Measurements from ENCODE around the gene KCNMA1. TPM values are rescaled to one million over a fixed set of nuclear protein-coding genes. Genes with fewer than 3 reads are reported as not detected.

KCNMA1 gene
- total and polyA plus RNA-seq, 10 of the 15 experiments (the other 5 are each of a cell fraction or from before 2014, with no cell fraction given), result 8.5 to 77.0 (median 21.3) TPM

DNA sequence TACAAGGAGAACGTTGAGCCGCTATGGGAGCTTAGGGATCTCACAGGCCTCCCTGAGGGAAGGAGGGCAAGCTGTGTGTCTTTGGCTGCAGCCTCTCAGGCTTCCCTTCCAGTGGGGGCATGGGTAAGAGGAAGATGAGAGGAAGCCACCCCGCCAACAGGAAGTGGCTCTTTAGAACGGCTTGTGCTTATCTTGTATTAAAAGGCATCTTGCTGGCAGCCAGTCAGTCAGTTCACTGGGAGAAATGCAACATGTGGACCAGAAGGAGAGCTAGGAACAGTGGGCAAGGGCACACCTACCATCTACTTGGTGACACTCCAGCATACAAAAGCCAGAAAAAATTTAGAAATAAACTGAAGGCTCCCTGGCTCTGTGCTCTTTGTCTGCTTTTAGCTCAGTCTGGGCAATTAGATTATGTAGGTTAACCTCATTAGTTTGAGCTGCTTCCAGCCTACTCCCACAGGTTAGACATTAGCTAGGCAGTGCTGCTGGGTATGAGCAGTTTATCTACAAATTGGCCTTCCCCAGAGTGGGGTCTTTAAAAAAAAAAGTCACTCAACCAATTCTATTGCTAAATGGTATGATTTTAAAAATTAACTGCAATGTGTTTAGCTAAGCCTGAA, 595.9 kb downstream of the KCNMA1 start:
- H3K27ac ChIP-seq (ENCODE audit: control insufficient read depth, insufficient read depth), result no peak overlapping the region
- ChIA-PET RAD21 (ENCODE audit: unreplicated experiment) (no interaction called here), CTCF (interaction anchor here (0.7 to 1.4 kb wide), 2 partner anchors 12 to 448 kb away, joined by 3 to 8 read pairs; no protein-coding TSS in a partner anchor)

GRCh38 chr10:77038407-77038806, 599.2 kb downstream of the KCNMA1 start:
- intact Hi-C loops (cut with micrococcal nuclease; ENCODE audit: unreplicated experiment) (no loop called here), in situ Hi-C loops (cut with MboI) (no loop called here)
- DNase-seq (ENCODE audit: low read depth, low spot score) (no peak), FAIRE-seq (no peak), ATAC-seq (no peak)
- H3K36me3 ChIP-seq (ENCODE audit: control insufficient read depth in 2 of 2, insufficient read depth in 2 of 2, low read length in 1 of 2), result no peaks in the 10 kb centered on the region
- 26% methylated on average over 4 of the region's 4 CpGs for WGBS (ENCODE audit: insufficient coverage, insufficient replicate concordance, low lambda C conversion rate, missing lambda C conversion rate)
- BruUV-seq (replicated peaks), result no TSS peak
- no peaks in the 10 kb centered on the region for H3K4me1 ChIP-seq (ENCODE audit: control insufficient read depth, insufficient read depth, low read length)
- H3K27me3 ChIP-seq (replicated peaks in 1 of 2; ENCODE audit: control insufficient read depth in 2 of 2, insufficient read depth in 2 of 2, low read length in 1 of 2), result no peaks in the 10 kb centered on the region
- RAD21 ChIA-PET (ENCODE audit: unreplicated experiment), result interaction anchor here (0.9 to 1.4 kb wide), 2 partner anchors 29 to 31 kb away, joined by 3 to 4 read pairs; no protein-coding TSS in a partner anchor
- CTCF ChIA-PET, result interaction anchor here (0.6 to 3.7 kb wide), 8 partner anchors 9 to 161 kb away, joined by 3 to 34 read pairs (median 3); no protein-coding TSS in a partner anchor
- no peak overlapping the region for H3K27ac ChIP-seq (ENCODE audit: control insufficient read depth, insufficient read depth)
- H3K9me3 ChIP-seq (replicated peaks; ENCODE audit: control insufficient read depth, insufficient read depth, low read length), result no peaks in the 10 kb centered on the region
- POLR2A ChIA-PET, result no interaction called here
- H3K79me2 ChIP-seq (ENCODE audit: control insufficient read depth, insufficient read depth, low read length), result no peaks in the 10 kb centered on the region
- H3K9ac ChIP-seq (ENCODE audit: control insufficient read depth, insufficient read depth, low read length), result no peak overlapping the region
- H4K20me1 ChIP-seq (ENCODE audit: control insufficient read depth, insufficient read depth), result no peaks in the 10 kb centered on the region
- H2AFZ ChIP-seq (ENCODE audit: control insufficient read depth, low read depth, low read length), result no peak overlapping the region
- SMC1A ChIA-PET (ENCODE audit: uncharacterized antibody, unreplicated experiment), result interaction anchor here (1.4 to 2.7 kb wide), 2 partner anchors 9 kb away, joined by 4 to 7 read pairs; no protein-coding TSS in a partner anchor
- no peak overlapping the region for H3K4me2 ChIP-seq (ENCODE audit: control insufficient read depth, insufficient read depth)
- no peak overlapping the region for H3K4me3 ChIP-seq
- TF ChIP-seq, protein P1, sequence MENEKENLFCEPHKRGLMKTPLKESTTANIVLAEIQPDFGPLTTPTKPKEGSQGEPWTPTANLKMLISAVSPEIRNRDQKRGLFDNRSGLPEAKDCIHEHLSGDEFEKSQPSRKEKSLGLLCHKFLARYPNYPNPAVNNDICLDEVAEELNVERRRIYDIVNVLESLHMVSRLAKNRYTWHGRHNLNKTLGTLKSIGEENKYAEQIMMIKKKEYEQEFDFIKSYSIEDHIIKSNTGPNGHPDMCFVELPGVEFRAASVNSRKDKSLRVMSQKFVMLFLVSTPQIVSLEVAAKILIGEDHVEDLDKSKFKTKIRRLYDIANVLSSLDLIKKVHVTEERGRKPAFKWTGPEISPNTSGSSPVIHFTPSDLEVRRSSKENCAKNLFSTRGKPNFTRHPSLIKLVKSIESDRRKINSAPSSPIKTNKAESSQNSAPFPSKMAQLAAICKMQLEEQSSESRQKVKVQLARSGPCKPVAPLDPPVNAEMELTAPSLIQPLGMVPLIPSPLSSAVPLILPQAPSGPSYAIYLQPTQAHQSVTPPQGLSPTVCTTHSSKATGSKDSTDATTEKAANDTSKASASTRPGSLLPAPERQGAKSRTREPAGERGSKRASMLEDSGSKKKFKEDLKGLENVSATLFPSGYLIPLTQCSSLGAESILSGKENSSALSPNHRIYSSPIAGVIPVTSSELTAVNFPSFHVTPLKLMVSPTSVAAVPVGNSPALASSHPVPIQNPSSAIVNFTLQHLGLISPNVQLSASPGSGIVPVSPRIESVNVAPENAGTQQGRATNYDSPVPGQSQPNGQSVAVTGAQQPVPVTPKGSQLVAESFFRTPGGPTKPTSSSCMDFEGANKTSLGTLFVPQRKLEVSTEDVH (IDR thresholded peaks at IDR 0.05; ENCODE audit: low read depth, partially characterized antibody), result no peak
- no peak for TF ChIP-seq CBX3 (IDR thresholded peaks at IDR 0.05; ENCODE audit: borderline replicate concordance, low read depth)
- no peak for TF ChIP-seq EED (IDR thresholded peaks at IDR 0.05; ENCODE audit: low read depth)
- TF ChIP-seq TBL1XR1 (IDR thresholded peaks at IDR 0.05; ENCODE audit: low read depth, low read length), result no peak
- TF ChIP-seq ZNF274 (IDR thresholded peaks at IDR 0.05; ENCODE audit: insufficient read depth, insufficient read length), result no peak
- TF ChIP-seq NKRF (conservative IDR thresholded peaks at IDR 0.05), result no peak
- TF ChIP-seq NRF1 (conservative IDR thresholded peaks at IDR 0.05; ENCODE audit: low read depth, low read length), result no peak

More for the DNA sequence above, 595.9 kb downstream of the KCNMA1 start:
- ChIA-PET SMC1A (ENCODE audit: uncharacterized antibody, unreplicated experiment) (interaction anchor here (1.0 to 1.4 kb wide), 4 partner anchors 10 to 37 kb away, joined by 3 to 4 read pairs (median 3); no protein-coding TSS in a partner anchor), POLR2A (no interaction called here)
- FAIRE-seq (no peak), DNase-seq (ENCODE audit: low read depth, low spot score) (no peak), ATAC-seq (peak; percentile 25; the same call in 1 of the 3 replicates)
- Histone ChIP-seq H3K9me3 (replicated peaks; ENCODE audit: control insufficient read depth, insufficient read depth, low read length) (no peaks in the 10 kb centered on the region), H3K4me1 (ENCODE audit: control insufficient read depth, insufficient read depth, low read length) (no peaks in the 10 kb centered on the region), H3K79me2 (ENCODE audit: control insufficient read depth, insufficient read depth, low read length) (no peaks in the 10 kb centered on the region), H3K9ac (ENCODE audit: control insufficient read depth, insufficient read depth, low read length) (no peak overlapping the region), H3K4me3 (no peak overlapping the region), H3K27me3 (replicated peaks in 1 of 2; ENCODE audit: control insufficient read depth in 2 of 2, insufficient read depth in 2 of 2, low read length in 1 of 2) (no peaks in the 10 kb centered on the region), H3K4me2 (ENCODE audit: control insufficient read depth, insufficient read depth) (no peak overlapping the region), H3K36me3 (ENCODE audit: control insufficient read depth in 2 of 2, insufficient read depth in 2 of 2, low read length in 1 of 2) (no peaks in the 10 kb centered on the region), H2AFZ (ENCODE audit: control insufficient read depth, low read depth, low read length) (no peak overlapping the region), H4K20me1 (ENCODE audit: control insufficient read depth, insufficient read depth) (no peaks in the 10 kb centered on the region)
- 66% methylated on average over 4 of the region's 4 CpGs for WGBS (ENCODE audit: insufficient coverage, insufficient replicate concordance, low lambda C conversion rate, missing lambda C conversion rate)
- in situ Hi-C loops (cut with MboI), result no loop called here
- BruUV-seq (replicated peaks), result no TSS peak
- no peak for TF ChIP-seq ZNF24 (IDR thresholded peaks at IDR 0.05)
- TF ChIP-seq GATAD2B (conservative IDR thresholded peaks at IDR 0.05; ENCODE audit: low read depth), result no peak
- TF ChIP-seq NRF1 (conservative IDR thresholded peaks at IDR 0.05; ENCODE audit: low read depth, low read length), result no peak
- no peak for TF ChIP-seq NFXL1 (IDR thresholded peaks at IDR 0.05; ENCODE audit: borderline replicate concordance)
- TF ChIP-seq BRCA1 (IDR thresholded peaks at IDR 0.05; ENCODE audit: low read depth, low read length), result no peak
- no peak for TF ChIP-seq SREBF1 (IDR thresholded peaks at IDR 0.05; ENCODE audit: low read length)
- TF ChIP-seq CHD1 (IDR thresholded peaks at IDR 0.05; ENCODE audit: low read depth, low read length), result no peak
- no peak for TF ChIP-seq IKZF2 (IDR thresholded peaks at IDR 0.05)
- no peak for TF ChIP-seq EGR1 (IDR thresholded peaks at IDR 0.05; ENCODE audit: borderline replicate concordance in 1 of 2, low read depth in 2 of 2, low read length in 2 of 2)
- TF ChIP-seq MEF2B (IDR thresholded peaks at IDR 0.05; ENCODE audit: partially characterized antibody, poor library complexity, severe bottlenecking), result no peak
- no peak for TF ChIP-seq SMAD1 (IDR thresholded peaks at IDR 0.05; ENCODE audit: low read depth, partially characterized antibody)
- TF ChIP-seq CBX3 (IDR thresholded peaks at IDR 0.05; ENCODE audit: borderline replicate concordance, low read depth), result no peak
- intact Hi-C loops (cut with micrococcal nuclease; ENCODE audit: unreplicated experiment), result no loop called here
